H9 (cell line): ENCODE data around the gene STAT2. TPM values are rescaled to one million over a fixed set of nuclear protein-coding genes. Genes with fewer than 3 reads are reported as not detected.

ENCODE experiments used
- DNase-seq: peaks from one replicate; pipeline ENCODE4 v3.0.0-alpha.2; 2017
- H2AFZ ChIP-seq: one replicate; pipeline ENCODE4 v1.6.1; 2013; ENCODE audit warnings: mild to moderate bottlenecking, low read length, control low read depth, moderate library complexity
- H2AK5ac ChIP-seq: 2 replicates; pipeline ENCODE4 v1.6.1; 2013; ENCODE audit warnings: low read length, control low read depth, mixed read lengths; ENCODE audit not compliant: insufficient read length
- H2BK120ac ChIP-seq: one replicate; pipeline ENCODE4 v1.6.1; 2013; ENCODE audit warnings: low read depth, mild to moderate bottlenecking, low read length, control low read depth, inconsistent platforms; ENCODE audit not compliant: poor library complexity, severe bottlenecking
- H2BK12ac ChIP-seq: 2 replicates; pipeline ENCODE4 v1.6.1; 2013; ENCODE audit warnings: low read length, control low read depth, mixed read lengths, low read depth; ENCODE audit not compliant: insufficient read length
- H2BK15ac ChIP-seq: 2 replicates; pipeline ENCODE4 v1.6.1; 2013; ENCODE audit warnings: low read depth, low read length, control low read depth
- H2BK20ac ChIP-seq: one replicate; pipeline ENCODE4 v1.6.1; 2013; ENCODE audit warnings: low read depth, mild to moderate bottlenecking, low read length, control low read depth, inconsistent platforms; ENCODE audit not compliant: poor library complexity, severe bottlenecking
- H2BK5ac ChIP-seq: 2 replicates; pipeline ENCODE4 v1.6.1; 2013; ENCODE audit warnings: low read length, control low read depth, mixed read lengths; ENCODE audit not compliant: insufficient read length
- H3K14ac ChIP-seq: 2 replicates; pipeline ENCODE4 v1.6.1; 2013; ENCODE audit warnings: low read length, control low read depth; ENCODE audit not compliant: insufficient read depth
- H3K18ac ChIP-seq: 2 replicates; pipeline ENCODE4 v1.6.1; 2013; ENCODE audit warnings: low read depth, mild to moderate bottlenecking, mixed read lengths, low read length, control low read depth; ENCODE audit not compliant: insufficient read length
- H3K23ac ChIP-seq: 2 replicates; pipeline ENCODE4 v1.6.1; 2013; ENCODE audit warnings: low read length, control low read depth, mixed read lengths, low read depth; ENCODE audit not compliant: insufficient read length
- H3K23me2 ChIP-seq: 2 replicates; pipeline ENCODE4 v1.6.1; 2013; ENCODE audit warnings: low read depth, mild to moderate bottlenecking, mixed read lengths, low read length, control low read depth; ENCODE audit not compliant: insufficient read length, poor library complexity, severe bottlenecking
- H3K27ac ChIP-seq: 2 replicates; pipeline ENCODE4 v1.5.1; 2013; ENCODE audit warnings: low read length, control low read depth, mixed read lengths, low read depth; ENCODE audit not compliant: insufficient read length
- H3K27me3 ChIP-seq: 2 replicates; pipeline ENCODE4 v1.6.1; 2013; ENCODE audit warnings: low read length, control low read depth, inconsistent platforms; ENCODE audit not compliant: insufficient read depth
- H3K4ac ChIP-seq: 2 replicates; pipeline ENCODE4 v1.6.1; 2013; ENCODE audit warnings: low read depth, mild to moderate bottlenecking, control low read depth, inconsistent platforms, low read length, moderate library complexity
- H3K4me1 ChIP-seq: 2 replicates; pipeline ENCODE4 v1.6.1; 2013; ENCODE audit warnings: low read length, control low read depth, inconsistent platforms; ENCODE audit not compliant: insufficient read depth
- H3K4me2 ChIP-seq: 2 replicates; pipeline ENCODE4 v1.6.1; 2013; ENCODE audit warnings: low read length, control low read depth, mixed read lengths; ENCODE audit not compliant: insufficient read length, insufficient read depth
- H3K56ac ChIP-seq: 2 replicates; pipeline ENCODE4 v1.6.1; 2013; ENCODE audit warnings: low read depth, mild to moderate bottlenecking, mixed read lengths, low read length, control low read depth; ENCODE audit not compliant: insufficient read length
- H3K79me1 ChIP-seq: 2 replicates; pipeline ENCODE4 v1.6.1; 2013; ENCODE audit warnings: low read depth, mild to moderate bottlenecking, moderate library complexity, low read length, control low read depth, inconsistent platforms; ENCODE audit not compliant: insufficient read depth, poor library complexity, severe bottlenecking
- H3K79me2 ChIP-seq: 2 replicates; pipeline ENCODE4 v1.6.1; 2013; ENCODE audit warnings: low read length, control low read depth, inconsistent platforms; ENCODE audit not compliant: insufficient read depth
- H3K9ac ChIP-seq: 2 replicates; pipeline ENCODE4 v1.6.1; 2013; ENCODE audit warnings: low read length, control low read depth, mixed read lengths; ENCODE audit not compliant: insufficient read length; ENCODE audit errors: extremely low read depth
- H3K9me3 ChIP-seq: one replicate; pipeline ENCODE4 v1.6.1; 2013; ENCODE audit warnings: low read depth, low read length, inconsistent platforms; ENCODE audit not compliant: control insufficient read depth
- H3T11ph ChIP-seq: one replicate; pipeline ENCODE4 v1.6.1; 2013; ENCODE audit warnings: mild to moderate bottlenecking, low read length, control low read depth, inconsistent platforms
- H4K20me1 ChIP-seq: one replicate; pipeline ENCODE4 v1.6.1; 2013; ENCODE audit not compliant: control insufficient read depth, insufficient read length, insufficient read depth
- H4K5ac ChIP-seq: 2 replicates; pipeline ENCODE4 v1.6.1; 2013; ENCODE audit warnings: low read depth, mild to moderate bottlenecking, mixed read lengths, low read length, control low read depth; ENCODE audit not compliant: insufficient read length
- H4K8ac ChIP-seq: replicated peaks from 2 replicates; pipeline ENCODE4 v1.6.1; 2013; ENCODE audit warnings: low read length, control low read depth, mixed read lengths, low read depth; ENCODE audit not compliant: insufficient read length
- H4K91ac ChIP-seq: 2 replicates; pipeline ENCODE4 v1.6.1; 2013; ENCODE audit warnings: low read depth, mild to moderate bottlenecking, moderate library complexity, mixed read lengths, low read length, control low read depth; ENCODE audit not compliant: insufficient read length
- H3K27ac Mint-ChIP-seq, 3 experiments: 2 replicates in 2 of 3; 3 replicates in 1 of 3; pipeline ENCODE4 v1.8.0; 2020 to 2021; ENCODE audit warnings: mixed read lengths in 3 of 3, mild to moderate bottlenecking in 1 of 3, moderate library complexity in 1 of 3
- H3K27me3 Mint-ChIP-seq: 2 replicates; pipeline ENCODE4 v1.8.0; 2021; ENCODE audit warnings: low read depth, mild to moderate bottlenecking, moderate library complexity, mixed read lengths
- H3K36me3 Mint-ChIP-seq, 3 experiments: 2 replicates in 2 of 3; 3 replicates in 1 of 3; pipeline ENCODE4 v1.8.0; 2020 to 2021; ENCODE audit warnings: low read depth in 3 of 3, mixed read lengths in 3 of 3; ENCODE audit not compliant: insufficient read depth in 1 of 3
- H3K4me1 Mint-ChIP-seq, 2 experiments: 2 replicates each; pipeline ENCODE4 v1.8.0; 2020; ENCODE audit warnings: mixed read lengths in 2 of 2
- H3K4me3 Mint-ChIP-seq, 2 experiments: 2 replicates in 1 of 2; 3 replicates in 1 of 2; pipeline ENCODE4 v1.8.0; 2020 to 2021; ENCODE audit warnings: mild to moderate bottlenecking in 2 of 2, mixed read lengths in 2 of 2, moderate library complexity in 1 of 2
- H3K9me3 Mint-ChIP-seq, 2 experiments: 2 replicates in 1 of 2; 3 replicates in 1 of 2; pipeline ENCODE4 v1.8.0; 2020; ENCODE audit warnings: mild to moderate bottlenecking in 2 of 2, mixed read lengths in 2 of 2, moderate library complexity in 1 of 2
- total RNA-seq: library from RNA; stranded (reverse); gene quantifications from 2 replicates; pipeline ENCODE4 v1.2.1, GENCODE V29; 2021
- TF ChIP-seq, protein P1 (sequence below): fragments of 200-600 bp; sonication (generic); conservative IDR thresholded peaks from 3 replicates; pipeline ENCODE4 v1.8.0; 2021; ENCODE audit warnings: antibody characterized with exemption, mild to moderate bottlenecking

Gene STAT2
- total RNA-seq, 1 experiment from 2014 or later, result 47.8 TPM

DNA sequence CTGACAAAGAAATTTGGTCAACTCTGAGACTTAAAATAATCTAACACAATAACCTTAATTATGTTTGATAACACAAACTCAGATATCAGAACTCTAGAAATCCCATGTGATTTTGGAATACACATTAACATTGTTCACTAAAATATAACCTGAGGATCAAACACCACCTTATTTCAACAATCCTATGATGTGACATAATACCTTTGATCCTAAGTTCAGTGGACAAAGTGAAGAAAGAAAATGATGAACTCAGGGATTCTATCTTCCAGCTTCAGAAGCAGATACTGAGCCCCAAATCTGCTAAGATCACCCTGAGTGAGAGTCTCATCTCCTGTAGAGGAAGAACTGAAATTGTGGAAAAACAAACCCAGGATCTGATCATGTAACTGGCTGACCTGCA, 38.4 kb upstream of the STAT2 start:
- H3K4me1 ChIP-seq, result no peaks in the 10 kb centered on the region
- no peak overlapping the region for H2BK15ac ChIP-seq

More for the DNA sequence above, 38.4 kb upstream of the STAT2 start:
- no peaks in the 10 kb centered on the region for H3K27me3 ChIP-seq
- H2AK5ac ChIP-seq, result no peak overlapping the region
- no peak overlapping the region for H2BK12ac ChIP-seq
- H2BK20ac ChIP-seq, result no peak overlapping the region
- H2BK120ac ChIP-seq, result no peak overlapping the region
- H3K4ac ChIP-seq, result no peak overlapping the region
- H3K9me3 ChIP-seq, result no peaks in the 10 kb centered on the region
- H3K18ac ChIP-seq, result no peak overlapping the region
- H3K9me3 Mint-ChIP-seq, result peaks cover 12 to 17% of the 10 kb centered on the region in 2 experiments
- H4K91ac ChIP-seq, result no peak overlapping the region
- H3K9ac ChIP-seq, result no peak overlapping the region
- H3K4me1 Mint-ChIP-seq, result peaks cover 8 to 9% of the 10 kb centered on the region in 2 experiments; a peak in 3 of 4 replicates
- H3K56ac ChIP-seq, result no peak overlapping the region
- H3K23ac ChIP-seq, result no peak overlapping the region
- no peak overlapping the region for H3K4me3 Mint-ChIP-seq
- peaks cover 13% of the 10 kb centered on the region for H3K27me3 Mint-ChIP-seq
- no peak overlapping the region for H2AFZ ChIP-seq
- TF ChIP-seq, protein P1, sequence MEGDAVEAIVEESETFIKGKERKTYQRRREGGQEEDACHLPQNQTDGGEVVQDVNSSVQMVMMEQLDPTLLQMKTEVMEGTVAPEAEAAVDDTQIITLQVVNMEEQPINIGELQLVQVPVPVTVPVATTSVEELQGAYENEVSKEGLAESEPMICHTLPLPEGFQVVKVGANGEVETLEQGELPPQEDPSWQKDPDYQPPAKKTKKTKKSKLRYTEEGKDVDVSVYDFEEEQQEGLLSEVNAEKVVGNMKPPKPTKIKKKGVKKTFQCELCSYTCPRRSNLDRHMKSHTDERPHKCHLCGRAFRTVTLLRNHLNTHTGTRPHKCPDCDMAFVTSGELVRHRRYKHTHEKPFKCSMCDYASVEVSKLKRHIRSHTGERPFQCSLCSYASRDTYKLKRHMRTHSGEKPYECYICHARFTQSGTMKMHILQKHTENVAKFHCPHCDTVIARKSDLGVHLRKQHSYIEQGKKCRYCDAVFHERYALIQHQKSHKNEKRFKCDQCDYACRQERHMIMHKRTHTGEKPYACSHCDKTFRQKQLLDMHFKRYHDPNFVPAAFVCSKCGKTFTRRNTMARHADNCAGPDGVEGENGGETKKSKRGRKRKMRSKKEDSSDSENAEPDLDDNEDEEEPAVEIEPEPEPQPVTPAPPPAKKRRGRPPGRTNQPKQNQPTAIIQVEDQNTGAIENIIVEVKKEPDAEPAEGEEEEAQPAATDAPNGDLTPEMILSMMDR, result no peak
- no peak for DNase-seq
- no peaks in the 10 kb centered on the region for H4K20me1 ChIP-seq
- H3K27ac Mint-ChIP-seq, result no peak overlapping the region
- no peak overlapping the region for H3K4me2 ChIP-seq
- no peak overlapping the region for H4K5ac ChIP-seq
- H3T11ph ChIP-seq, result no peak overlapping the region
- H3K14ac ChIP-seq, result no peak overlapping the region
- H3K79me1 ChIP-seq, result no peaks in the 10 kb centered on the region
- H3K23me2 ChIP-seq, result no peaks in the 10 kb centered on the region
- H3K27ac ChIP-seq, result no peak overlapping the region
- no peak overlapping the region for H4K8ac ChIP-seq
- peaks cover 2 to 9% (median 9%) of the 10 kb centered on the region in 3 experiments; a peak in 5 of 7 replicates for H3K36me3 Mint-ChIP-seq
- no peaks in the 10 kb centered on the region for H3K79me2 ChIP-seq
- no peak overlapping the region for H2BK5ac ChIP-seq
